Body of pancreas (tissue), 4 donors: ENCODE data around the gene IFT81.

Experiments
- CTCF ChIP-seq, 7 experiments: fragments of 450-650 bp in 4 of 7; fragments of 200-600 bp in 3 of 7; sonication (generic) in 3 of 7; IDR thresholded peaks; one replicate each; pipeline ENCODE4 v1.5.1; 2016 to 2019; ENCODE audit warnings: antibody characterized with exemption in 7 of 7
- POLR2A ChIP-seq, 3 donors: fragments of 450-650 bp; IDR thresholded peaks; one replicate each; pipeline ENCODE4 v1.6.1; 2016; ENCODE audit warnings: antibody characterized with exemption in 3 of 3, mild to moderate bottlenecking in 2 of 3

GRCh38 chr12:110266381-110266960 lies 142.3 kb downstream of the IFT81 start:
- TF ChIP-seq CTCF (IDR thresholded peaks at IDR 0.05), result no peak
- TF ChIP-seq POLR2A (IDR thresholded peaks at IDR 0.05), result no peak
